ENCODE results near the gene GRAP.
"Not testable (repeated sequence)": the region's sequence is repeated elsewhere in the genome, so short reads cannot be mapped to it uniquely, and the experiment has no call there.

GRAP gene

GRCh38 chr17:19046782-19047375, at the start of gene GRAP:
TSS of gene GRAP (minus strand) at chr17:19046957. CDS start at chr17:19046926, 31 bp downstream.
- not testable (repeated sequence) for DNase-seq (ENCODE audit: low read depth)

GRCh38 chr17:19093684-19094438, 47.1 kb upstream of the GRAP start:
- DNase-seq (ENCODE audit: low read depth): not testable (repeated sequence)

- peak; percentile 8 for DNase-seq (ENCODE audit: low read depth)
Observed at GRCh38 chr17:19092737-19093683, 46.3 kb upstream of the GRAP start.

GRCh38 chr17:19090058-19090772, 43.5 kb upstream of the GRAP start:
- not testable (repeated sequence) for DNase-seq (ENCODE audit: low read depth)

- DNase-seq (ENCODE audit: low read depth): not testable (repeated sequence)
Observed at GRCh38 chr17:19088804-19089685, 42.3 kb upstream of the GRAP start.

- not testable (repeated sequence) for DNase-seq (ENCODE audit: low read depth)
Observed at GRCh38 chr17:19077386-19077785, 30.6 kb upstream of the GRAP start.

- not testable (repeated sequence) for DNase-seq (ENCODE audit: low read depth)
Observed at GRCh38 chr17:19076398-19077192, 29.8 kb upstream of the GRAP start.

GRCh38 chr17:19070318-19071168, 23.8 kb upstream of the GRAP start:
- DNase-seq (ENCODE audit: low read depth): not testable (repeated sequence)

GRCh38 chr17:19064378-19064777, 17.6 kb upstream of the GRAP start:
- DNase-seq (ENCODE audit: low read depth): not testable (repeated sequence)

- not testable (repeated sequence) for DNase-seq (ENCODE audit: low read depth)
Observed at GRCh38 chr17:19063326-19063956, 16.7 kb upstream of the GRAP start.

GRCh38 chr17:19062718-19063325, 16.1 kb upstream of the GRAP start:
- DNase-seq (ENCODE audit: low read depth): not testable (repeated sequence)

GRCh38 chr17:19062009-19062717, 15.4 kb upstream of the GRAP start:
- not testable (repeated sequence) for DNase-seq (ENCODE audit: low read depth)

- not testable (repeated sequence) for DNase-seq (ENCODE audit: low read depth)
Observed at GRCh38 chr17:19055447-19055846, 8.7 kb upstream of the GRAP start.

GRCh38 chr17:19048826-19049225, 2.1 kb upstream of the GRAP start:
- DNase-seq (ENCODE audit: low read depth): not testable (repeated sequence)

- not testable (repeated sequence) for DNase-seq (ENCODE audit: low read depth)
Observed at GRCh38 chr17:19047510-19047909, 753 bp upstream of the GRAP start.

- not testable (repeated sequence) for DNase-seq (ENCODE audit: low read depth)
Observed at GRCh38 chr17:19044643-19045042, 2.1 kb downstream of the GRAP start.

- not testable (repeated sequence) for DNase-seq (ENCODE audit: low read depth)
Observed at GRCh38 chr17:19043032-19043431, 3.7 kb downstream of the GRAP start.

Data from HS-5 (cell line).